PC-3 (cell line): ENCODE results near the gene SHOX. TPM values are rescaled to one million over a fixed set of nuclear protein-coding genes. Genes with fewer than 3 reads are reported as not detected.

Source experiments
- ATAC-seq: fragments of 200-7000 bp; cut with Tn5 transposase; 2 replicates; pipeline ENCODE4 v1.9.1; 2020; ENCODE audit warnings: mild to moderate bottlenecking, moderate library complexity
- BruUV-seq: library from RNA; stranded (reverse); fragments of 400-500 nt; replicated peaks from 2 replicates; lab custom pipeline; 2021; lab: Mats Ljungman, UMichigan
- CTCF ChIA-PET: fragments of 300-600 bp; sonication (Branson Sonifier 250); formaldehyde crosslinking; loops from one replicate; lab custom pipeline; 2022; ENCODE audit warnings: antibody characterized with exemption; lab: Charles Lee
- POLR2A ChIA-PET: fragments of 300-600 bp; sonication (Branson Sonifier 250); formaldehyde crosslinking; loops from one replicate; lab custom pipeline; 2022; ENCODE audit warnings: antibody characterized with exemption; ENCODE audit not compliant: unreplicated experiment; lab: Charles Lee
- DNase-seq: peaks from one replicate; pipeline ENCODE4 v3.0.0-alpha.2; 2015
- H2AFZ ChIP-seq: fragments of 300-600 bp; sonication (generic); 2 replicates; pipeline ENCODE4 v1.6.0; 2016; ENCODE audit warnings: antibody characterized with exemption, low read length
- H3F3A ChIP-seq: fragments of 300-600 bp; sonication (generic); one replicate; pipeline ENCODE4 v1.6.0; 2017; ENCODE audit warnings: antibody characterized with exemption, low read length, control low read depth, mild to moderate bottlenecking; ENCODE audit not compliant: unreplicated experiment
- H3K27ac ChIP-seq: fragments of 300-600 bp; sonication (generic); 2 replicates; pipeline ENCODE4 v1.5.1; 2016; ENCODE audit warnings: mild to moderate bottlenecking, low read length
- H3K27me3 ChIP-seq: fragments of 300-600 bp; sonication (generic); 2 replicates; pipeline ENCODE4 v1.6.1; 2016; ENCODE audit warnings: low read length, mixed read lengths
- H3K36me3 ChIP-seq: fragments of 300-600 bp; sonication (generic); 2 replicates; pipeline ENCODE4 v1.6.1; 2016; ENCODE audit warnings: low read depth, mixed run types, low read length, mixed read lengths
- H3K4me1 ChIP-seq: fragments of 300-600 bp; sonication (generic); 2 replicates; pipeline ENCODE4 v1.5.1; 2016; ENCODE audit warnings: low read length; ENCODE audit not compliant: insufficient read depth
- H3K4me2 ChIP-seq: fragments of 300-600 bp; sonication (generic); 2 replicates; pipeline ENCODE4 v1.6.0; 2016; ENCODE audit warnings: low read length
- H3K4me3 ChIP-seq: fragments of 300-600 bp; sonication (generic); 2 replicates; pipeline ENCODE4 v1.5.1; 2016; ENCODE audit warnings: mild to moderate bottlenecking, low read length, mixed read lengths
- H3K79me2 ChIP-seq: fragments of 300-600 bp; sonication (generic); 2 replicates; pipeline ENCODE4 v1.6.1; 2017; ENCODE audit warnings: low read length, mixed read lengths
- H3K9ac ChIP-seq: fragments of 300-600 bp; sonication (generic); 2 replicates; pipeline ENCODE4 v1.6.0; 2016; ENCODE audit warnings: mild to moderate bottlenecking, low read length
- H3K9me2 ChIP-seq: fragments of 300-600 bp; sonication (generic); replicated peaks from 2 replicates; pipeline ENCODE4 v1.6.1; 2016; ENCODE audit warnings: mixed run types, low read length, mixed read lengths
- H3K9me3 ChIP-seq: fragments of 300-600 bp; sonication (generic); 2 replicates; pipeline ENCODE4 v1.6.1; 2016; ENCODE audit warnings: low read length, mixed read lengths
- H4K20me1 ChIP-seq: fragments of 300-600 bp; sonication (generic); 2 replicates; pipeline ENCODE4 v1.6.1; 2016; ENCODE audit warnings: low read length, mixed read lengths
- EZH2 ChIP-seq: fragments of 300-600 bp; sonication (generic); IDR thresholded peaks from one replicate; pipeline ENCODE4 v1.6.1; 2017; ENCODE audit warnings: antibody characterized with exemption, mild to moderate bottlenecking, low read length; ENCODE audit not compliant: unreplicated experiment
- EZH2phosphoT487 ChIP-seq: fragments of 300-600 bp; sonication (generic); IDR thresholded peaks from 2 replicates; pipeline ENCODE4 v1.6.1; 2018; ENCODE audit warnings: mild to moderate bottlenecking, antibody characterized with exemption, low read length, borderline replicate concordance
- intact Hi-C: fragments of 100-400 bp; cut with micrococcal nuclease; formaldehyde crosslinking; loops from 2 replicates; pipeline ENCODE4 v1.9.0; 2023
- total RNA-seq: library from RNA; depleted of rRNA; stranded (reverse); fragments of >200 nt; gene quantifications from 2 replicates; pipeline ENCODE4 v1.2.3, GENCODE V29; 2014
- TF ChIP-seq, protein P1 (sequence below): fragments of 300-600 bp; sonication (generic); conservative IDR thresholded peaks from 2 replicates; pipeline ENCODE4 v1.5.1; 2017; ENCODE audit warnings: antibody characterized with exemption, low read depth, mild to moderate bottlenecking, low read length

SHOX gene
- total RNA-seq, 1 experiment from 2014 or later: not detected

DNA sequence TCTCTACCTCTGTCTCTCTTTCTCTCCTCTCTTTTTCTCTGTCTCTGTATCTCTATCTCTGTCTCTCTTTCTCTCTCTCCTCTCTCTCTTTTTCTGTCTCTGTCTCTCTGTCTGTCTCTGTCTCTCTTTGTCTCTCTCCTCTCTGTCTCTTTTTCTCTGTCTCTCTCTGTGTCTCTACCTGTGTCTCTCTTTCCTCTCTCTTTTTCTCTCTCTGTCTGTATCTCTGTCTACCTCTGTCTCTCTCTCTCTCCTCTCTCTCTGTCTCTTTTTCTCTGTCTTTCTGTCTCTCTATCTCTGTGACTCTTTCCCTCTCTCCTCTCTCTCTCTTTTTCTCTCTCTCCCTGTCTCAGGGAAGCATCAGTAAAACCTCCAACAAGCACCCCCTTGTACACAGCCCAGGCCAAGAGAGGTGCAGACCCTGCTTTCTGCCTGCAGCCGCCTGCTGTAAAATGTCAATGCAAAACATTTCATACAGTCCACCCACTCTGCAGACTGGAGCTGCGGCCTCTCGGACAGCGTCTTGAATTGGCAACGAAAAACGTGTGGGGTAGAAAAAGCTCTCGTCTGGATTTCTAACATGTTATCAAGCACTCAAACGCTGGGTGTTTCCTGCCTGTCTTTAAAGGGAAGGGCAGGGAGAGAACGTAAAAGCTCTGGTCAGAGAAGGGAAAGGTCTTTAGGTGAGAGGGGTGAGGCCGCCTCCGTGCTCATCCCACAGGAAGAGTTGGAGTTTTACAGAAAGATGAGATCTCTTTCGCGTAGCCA lies 3.7 kb upstream of the SHOX start:
- no peak for DNase-seq
- no peak overlapping the region for H2AFZ ChIP-seq
- no peaks in the 10 kb centered on the region for H3K9me2 ChIP-seq
- H3K9ac ChIP-seq: no peak overlapping the region
- peaks cover 46% of the 10 kb centered on the region for H3K27me3 ChIP-seq
- no peak overlapping the region for H3K27ac ChIP-seq
- intact Hi-C loops: no loop called here
- ATAC-seq: no peak
- H3F3A ChIP-seq: no peaks in the 10 kb centered on the region
- ChIA-PET CTCF (no interaction called here), POLR2A (no interaction called here)
- no TSS peak for BruUV-seq
- no peak overlapping the region for H3K4me3 ChIP-seq
- H3K4me2 ChIP-seq: no peak overlapping the region
- H3K4me1 ChIP-seq: no peaks in the 10 kb centered on the region
- H3K36me3 ChIP-seq: no peaks in the 10 kb centered on the region
- no peaks in the 10 kb centered on the region for H4K20me1 ChIP-seq
- no peaks in the 10 kb centered on the region for H3K9me3 ChIP-seq
- TF ChIP-seq EZH2phosphoT487: no peak
- TF ChIP-seq EZH2: no peak
- TF ChIP-seq, protein P1, sequence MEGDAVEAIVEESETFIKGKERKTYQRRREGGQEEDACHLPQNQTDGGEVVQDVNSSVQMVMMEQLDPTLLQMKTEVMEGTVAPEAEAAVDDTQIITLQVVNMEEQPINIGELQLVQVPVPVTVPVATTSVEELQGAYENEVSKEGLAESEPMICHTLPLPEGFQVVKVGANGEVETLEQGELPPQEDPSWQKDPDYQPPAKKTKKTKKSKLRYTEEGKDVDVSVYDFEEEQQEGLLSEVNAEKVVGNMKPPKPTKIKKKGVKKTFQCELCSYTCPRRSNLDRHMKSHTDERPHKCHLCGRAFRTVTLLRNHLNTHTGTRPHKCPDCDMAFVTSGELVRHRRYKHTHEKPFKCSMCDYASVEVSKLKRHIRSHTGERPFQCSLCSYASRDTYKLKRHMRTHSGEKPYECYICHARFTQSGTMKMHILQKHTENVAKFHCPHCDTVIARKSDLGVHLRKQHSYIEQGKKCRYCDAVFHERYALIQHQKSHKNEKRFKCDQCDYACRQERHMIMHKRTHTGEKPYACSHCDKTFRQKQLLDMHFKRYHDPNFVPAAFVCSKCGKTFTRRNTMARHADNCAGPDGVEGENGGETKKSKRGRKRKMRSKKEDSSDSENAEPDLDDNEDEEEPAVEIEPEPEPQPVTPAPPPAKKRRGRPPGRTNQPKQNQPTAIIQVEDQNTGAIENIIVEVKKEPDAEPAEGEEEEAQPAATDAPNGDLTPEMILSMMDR: no peak
- no peaks in the 10 kb centered on the region for H3K79me2 ChIP-seq

DNA sequence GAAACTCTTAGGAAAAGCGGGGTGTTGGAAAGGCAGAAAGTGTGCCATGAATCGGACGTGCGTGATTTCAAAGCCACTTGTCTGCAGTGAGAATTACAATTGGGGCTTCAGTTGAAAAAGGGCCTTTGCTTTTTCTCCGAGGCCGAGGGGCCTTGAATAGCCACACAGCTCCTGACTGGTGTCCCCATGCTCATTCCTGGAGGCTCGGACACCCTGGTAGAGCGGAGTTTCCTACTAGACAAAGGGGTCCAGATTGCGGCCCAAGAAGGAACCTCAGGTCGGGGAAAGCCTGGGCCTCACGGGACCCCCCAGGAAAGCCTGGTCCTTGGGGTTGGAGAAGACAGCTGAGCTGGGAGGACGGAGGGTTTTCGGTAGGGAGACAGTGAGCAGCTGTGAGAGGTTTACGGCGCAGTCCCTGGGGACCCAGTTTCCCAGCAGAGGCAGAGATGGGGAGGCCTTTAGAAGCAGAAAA lies 3.0 kb upstream of the SHOX start:
- ATAC-seq (no peak), DNase-seq (no peak)
- no peak overlapping the region for H3K9ac ChIP-seq
- no peak overlapping the region for H3K27ac ChIP-seq
- H3K79me2 ChIP-seq: no peaks in the 10 kb centered on the region
- no peak overlapping the region for H3K4me3 ChIP-seq
- H4K20me1 ChIP-seq: no peaks in the 10 kb centered on the region
- ChIA-PET CTCF (no interaction called here), POLR2A (no interaction called here)
- no peaks in the 10 kb centered on the region for H3K4me1 ChIP-seq
- H3K9me3 ChIP-seq: no peaks in the 10 kb centered on the region
- no peaks in the 10 kb centered on the region for H3K9me2 ChIP-seq
- TF ChIP-seq EZH2phosphoT487 (no peak), EZH2 (no peak)
- TF ChIP-seq, protein P1: no peak
- H2AFZ ChIP-seq: no peak overlapping the region
- intact Hi-C loops: no loop called here
- no peak overlapping the region for H3K4me2 ChIP-seq
- no peaks in the 10 kb centered on the region for H3F3A ChIP-seq
- H3K36me3 ChIP-seq: no peaks in the 10 kb centered on the region
- H3K27me3 ChIP-seq: peaks cover 52% of the 10 kb centered on the region
- BruUV-seq: no TSS peak

DNA sequence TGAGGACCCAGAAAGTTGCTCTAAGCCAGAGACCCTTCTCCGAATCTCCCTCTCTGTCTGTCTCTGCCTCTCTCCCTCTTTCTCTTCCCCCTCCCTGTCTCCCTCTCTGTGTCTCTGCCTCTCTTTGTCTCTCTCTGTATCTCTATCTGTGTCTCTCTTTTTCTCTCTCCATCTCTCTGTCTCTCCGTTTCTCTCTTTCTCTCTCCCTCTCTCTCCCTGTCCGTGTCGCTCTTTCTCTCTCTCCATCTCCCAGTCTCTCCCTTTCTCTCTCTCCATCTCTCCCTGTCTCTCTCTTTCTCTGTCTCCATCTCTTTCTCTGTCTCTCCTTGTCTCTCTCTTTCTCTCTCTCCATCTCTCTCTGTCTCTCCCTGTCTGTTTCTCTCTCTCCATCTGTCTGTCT lies 2.6 kb upstream of the SHOX start:
- no peak overlapping the region for H3K4me2 ChIP-seq
- intact Hi-C loops: no loop called here
- H2AFZ ChIP-seq: no peak overlapping the region
- H3K9me3 ChIP-seq: no peaks in the 10 kb centered on the region
- no peak overlapping the region for H3K4me3 ChIP-seq
- DNase-seq (no peak), ATAC-seq (no peak)
- no peaks in the 10 kb centered on the region for H3K36me3 ChIP-seq
- peaks cover 56% of the 10 kb centered on the region for H3K27me3 ChIP-seq
- H3K79me2 ChIP-seq: no peaks in the 10 kb centered on the region
- TF ChIP-seq EZH2phosphoT487: no peak
- TF ChIP-seq, protein P1: no peak
- TF ChIP-seq EZH2: no peak
- no peak overlapping the region for H3K9ac ChIP-seq
- H3K4me1 ChIP-seq: no peaks in the 10 kb centered on the region
- POLR2A ChIA-PET: no interaction called here
- CTCF ChIA-PET: no interaction called here
- no peaks in the 10 kb centered on the region for H4K20me1 ChIP-seq
- H3K9me2 ChIP-seq: no peaks in the 10 kb centered on the region
- H3F3A ChIP-seq: no peaks in the 10 kb centered on the region
- BruUV-seq: no TSS peak
- H3K27ac ChIP-seq: no peak overlapping the region
